HK-2 (cell line): ENCODE results near the gene DHX57.
"Not testable (repeated sequence)": the region's sequence is repeated elsewhere in the genome, so short reads cannot be mapped to it uniquely, and the experiment has no call there.

Source experiments
- DNase-seq: peaks from one replicate; pipeline ENCODE4 v3.0.0-alpha.2; 2018; ENCODE audit not compliant: unreplicated experiment

Gene DHX57

DNA sequence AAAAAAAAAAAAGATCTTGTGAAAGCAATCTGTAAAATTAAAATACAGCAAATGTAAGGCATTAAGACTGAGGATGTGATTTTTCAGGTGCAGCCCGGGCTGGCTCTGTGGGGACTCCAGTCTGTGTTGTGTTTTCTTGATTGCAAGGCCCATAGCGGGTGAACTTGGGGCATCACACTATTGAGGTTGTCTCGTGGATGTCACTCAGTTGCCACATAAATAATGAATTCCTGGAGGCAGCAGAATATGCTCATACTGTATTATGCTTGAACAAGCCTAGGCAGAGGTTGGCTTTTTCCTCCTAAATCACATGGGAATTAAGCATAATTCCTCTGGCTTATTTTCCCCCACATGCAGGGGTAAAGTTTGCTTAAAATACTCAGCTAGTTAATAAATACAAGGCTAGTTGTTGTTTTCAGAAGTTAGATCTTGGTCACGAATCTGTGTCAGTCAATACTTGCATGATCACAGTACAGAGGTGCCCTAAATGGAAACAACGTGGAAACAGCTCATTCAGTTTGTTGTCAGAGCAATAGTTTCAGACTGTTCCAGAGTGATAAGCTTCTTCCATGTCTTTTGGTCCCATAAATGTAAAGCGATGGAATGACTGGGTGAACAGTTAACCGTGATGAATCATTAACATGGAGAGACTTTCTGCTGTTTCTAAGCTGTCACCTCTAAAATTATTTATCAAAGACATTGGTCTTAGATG lies 81.3 kb downstream of the DHX57 start:
- no peak for DNase-seq

DNA sequence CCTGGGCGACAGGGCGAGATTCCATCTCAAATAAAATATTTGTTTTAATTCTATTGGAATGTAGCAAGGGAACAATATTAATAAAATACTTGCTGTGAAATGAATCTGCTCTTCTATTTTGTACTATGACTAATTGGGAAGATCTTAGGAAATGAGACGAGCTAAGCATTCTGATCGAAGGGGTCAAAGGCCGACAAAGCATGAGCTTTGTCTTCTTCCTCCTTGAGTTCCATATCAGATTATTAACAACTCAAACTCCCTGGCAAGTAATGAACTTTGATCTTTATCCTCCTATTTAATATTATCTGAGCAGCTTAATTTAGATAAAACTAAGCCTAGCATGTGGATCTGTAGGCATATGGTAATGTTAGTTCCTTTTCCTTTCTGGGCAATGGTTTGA lies 82.2 kb downstream of the DHX57 start:
- DNase-seq = no peak

DNA sequence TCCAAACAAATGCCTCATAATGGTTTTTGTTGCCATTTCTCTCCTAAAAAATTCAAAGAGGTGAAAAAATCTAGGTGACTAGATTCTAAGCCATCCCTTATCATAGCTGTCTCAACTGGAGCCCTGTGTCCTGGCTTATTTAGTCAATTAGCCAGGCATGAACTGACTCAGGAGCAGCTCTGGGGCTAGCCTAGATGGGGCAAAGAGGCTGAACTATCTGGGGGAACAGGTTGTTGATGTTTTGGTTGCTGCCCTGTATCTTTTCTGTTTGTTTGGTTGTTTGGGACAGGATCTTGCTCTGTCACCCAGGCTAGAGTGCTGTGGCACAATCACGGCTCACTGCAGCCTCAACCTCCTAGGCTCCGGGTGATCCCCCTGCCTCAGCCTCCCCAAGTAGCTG lies 83.0 kb downstream of the DHX57 start:
- DNase-seq = no peak

DNA sequence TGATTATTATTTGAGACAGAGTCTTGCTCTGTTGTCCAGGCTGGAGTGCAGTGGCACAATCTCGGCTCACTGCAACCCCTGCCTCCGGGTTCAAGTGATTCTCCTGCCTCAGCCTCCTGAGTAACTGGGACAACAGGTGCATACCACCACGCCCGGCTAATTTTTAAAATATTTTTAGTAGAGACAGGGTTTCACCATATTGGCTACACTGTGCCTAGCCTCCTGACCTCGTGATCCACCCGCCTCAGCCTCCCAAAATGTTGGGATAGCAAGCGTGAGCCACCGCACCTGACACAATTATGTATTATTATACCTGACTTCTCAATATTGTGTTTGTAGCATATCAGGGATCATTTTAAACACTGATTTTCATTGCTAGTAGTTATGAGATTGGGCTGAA lies 83.4 kb downstream of the DHX57 start:
- not testable (repeated sequence) for DNase-seq

DNA sequence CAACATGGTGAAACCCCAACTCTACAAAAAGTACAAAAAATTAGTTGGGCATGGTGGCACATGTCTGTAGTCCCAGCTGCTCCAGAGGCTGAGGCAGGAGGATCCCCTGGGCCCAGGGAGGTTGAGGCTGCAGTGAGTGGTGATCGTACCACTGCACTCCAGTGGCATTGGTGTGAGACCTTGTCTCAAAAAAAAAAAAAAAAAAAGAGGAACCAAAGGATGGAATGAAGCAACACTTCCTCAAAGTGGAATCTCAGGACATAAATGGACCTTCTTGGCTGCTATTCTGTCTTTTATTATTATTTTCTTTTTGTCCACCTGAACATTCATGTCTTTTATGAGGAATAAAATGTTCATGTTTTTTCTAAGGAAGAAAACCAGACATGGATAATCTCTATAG lies 84.0 kb downstream of the DHX57 start:
- no peak for DNase-seq

DNA sequence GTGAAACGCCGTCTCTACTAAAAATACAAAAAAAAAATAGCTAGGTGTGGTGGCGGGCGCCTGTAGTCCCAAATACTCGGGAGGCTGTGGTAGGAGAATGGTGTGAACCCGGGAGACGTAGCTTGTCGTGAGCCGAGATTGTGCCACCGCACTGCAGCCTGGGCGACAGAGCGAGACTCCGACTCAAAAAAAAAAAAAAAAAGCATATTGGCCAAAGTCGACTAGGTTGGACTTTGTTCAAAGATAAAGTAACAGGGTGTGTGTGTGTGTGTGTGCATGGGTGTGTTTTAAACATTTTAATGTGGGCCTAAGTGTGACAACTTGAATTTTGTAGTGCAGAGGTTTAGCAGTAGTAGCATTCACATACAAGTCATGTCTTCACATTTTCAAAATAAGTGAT lies 86.0 kb downstream of the DHX57 start:
- no peak for DNase-seq

DNA sequence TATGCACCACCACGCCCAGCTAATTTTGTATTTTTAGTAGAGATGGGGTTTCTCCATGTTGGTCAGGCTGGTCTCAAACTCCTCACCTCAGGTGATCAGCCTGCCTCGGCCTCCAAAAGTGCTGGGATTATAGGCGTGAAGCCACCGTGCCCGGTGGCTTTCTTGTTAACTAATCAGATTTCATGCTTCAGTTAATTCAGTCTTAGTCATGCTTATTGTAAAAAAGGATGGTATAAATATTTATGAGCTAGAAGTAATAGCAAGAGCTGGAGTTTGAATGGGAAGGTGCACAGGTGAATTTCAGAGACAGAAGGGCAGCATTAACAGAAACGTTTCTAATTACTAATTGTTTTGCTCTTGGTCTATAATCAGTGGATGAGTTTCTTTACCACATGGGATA lies 87.4 kb downstream of the DHX57 start:
- DNase-seq = no peak

DNA sequence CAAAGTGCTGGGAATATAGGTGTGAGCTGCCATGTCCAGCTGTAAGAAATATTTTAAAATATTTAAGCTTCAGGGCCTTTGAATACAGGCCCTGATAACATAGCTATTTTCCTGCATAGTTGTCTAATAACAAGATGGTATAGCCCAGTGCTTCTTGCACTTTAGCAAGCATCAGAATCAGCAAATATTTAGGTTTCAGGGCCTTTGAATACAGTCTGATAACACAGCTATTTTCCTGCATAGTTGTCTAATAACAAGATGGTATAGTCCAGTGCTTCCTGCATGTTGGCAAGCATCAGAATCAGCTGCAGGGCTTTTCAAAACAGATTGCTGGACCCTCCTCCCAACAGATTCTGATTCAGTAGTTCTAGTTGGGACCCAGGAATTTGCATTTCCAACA lies 92.1 kb downstream of the DHX57 start:
- DNase-seq = no peak

DNA sequence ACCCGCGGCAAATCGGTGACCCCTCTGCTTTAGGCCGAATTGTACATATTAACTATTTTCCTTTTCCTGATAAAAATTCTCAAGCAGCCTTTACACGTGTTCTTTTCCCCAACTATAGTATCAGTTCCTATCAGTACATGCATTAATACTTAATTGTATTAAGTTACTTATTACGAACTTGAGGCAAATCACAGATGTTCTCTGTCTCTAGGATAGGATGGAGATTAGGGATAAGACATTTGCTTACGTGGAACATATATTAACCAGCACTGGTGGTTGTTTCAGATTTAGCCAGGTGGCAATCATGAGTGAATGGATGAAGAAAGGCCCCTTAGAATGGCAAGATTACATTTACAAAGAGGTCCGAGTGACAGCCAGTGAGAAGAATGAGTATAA lies 97.0 kb downstream of the DHX57 start:
- DNase-seq = no peak

DNA sequence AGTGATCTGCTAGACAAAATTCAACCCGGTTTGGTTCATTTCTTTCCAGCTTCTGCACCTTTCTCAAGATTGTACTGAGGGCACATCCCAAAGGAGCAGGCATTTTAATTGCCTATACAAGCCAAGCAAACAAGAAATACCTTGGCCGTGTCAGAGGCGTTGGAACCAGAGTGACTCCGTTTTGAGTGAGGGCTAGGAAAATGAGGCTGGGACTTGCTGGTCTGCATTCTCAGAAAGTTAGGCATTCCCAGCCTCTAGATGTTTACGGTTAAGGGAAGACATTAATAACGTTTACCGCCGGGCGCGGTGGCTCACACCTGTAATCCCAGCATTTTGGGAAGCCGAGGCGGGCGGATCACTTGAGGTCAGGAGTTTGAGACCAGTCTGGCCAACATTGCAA lies 99.2 kb downstream of the DHX57 start:
- no peak for DNase-seq

DNA sequence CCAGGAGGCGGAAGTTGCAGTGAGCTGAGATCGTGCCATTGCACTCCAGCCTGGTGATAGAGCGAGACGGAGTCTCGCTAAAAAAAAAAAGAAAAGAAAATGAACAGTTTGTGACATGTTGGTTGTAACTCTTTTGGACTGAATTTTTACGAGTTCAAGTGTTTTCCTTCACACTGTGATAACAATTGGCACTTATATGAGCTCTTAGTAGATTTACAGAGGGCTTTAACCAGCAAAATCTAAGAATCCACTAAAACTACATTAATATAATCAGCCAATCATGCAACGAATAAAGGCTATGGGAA lies 99.9 kb downstream of the DHX57 start:
- DNase-seq = no peak

DNA sequence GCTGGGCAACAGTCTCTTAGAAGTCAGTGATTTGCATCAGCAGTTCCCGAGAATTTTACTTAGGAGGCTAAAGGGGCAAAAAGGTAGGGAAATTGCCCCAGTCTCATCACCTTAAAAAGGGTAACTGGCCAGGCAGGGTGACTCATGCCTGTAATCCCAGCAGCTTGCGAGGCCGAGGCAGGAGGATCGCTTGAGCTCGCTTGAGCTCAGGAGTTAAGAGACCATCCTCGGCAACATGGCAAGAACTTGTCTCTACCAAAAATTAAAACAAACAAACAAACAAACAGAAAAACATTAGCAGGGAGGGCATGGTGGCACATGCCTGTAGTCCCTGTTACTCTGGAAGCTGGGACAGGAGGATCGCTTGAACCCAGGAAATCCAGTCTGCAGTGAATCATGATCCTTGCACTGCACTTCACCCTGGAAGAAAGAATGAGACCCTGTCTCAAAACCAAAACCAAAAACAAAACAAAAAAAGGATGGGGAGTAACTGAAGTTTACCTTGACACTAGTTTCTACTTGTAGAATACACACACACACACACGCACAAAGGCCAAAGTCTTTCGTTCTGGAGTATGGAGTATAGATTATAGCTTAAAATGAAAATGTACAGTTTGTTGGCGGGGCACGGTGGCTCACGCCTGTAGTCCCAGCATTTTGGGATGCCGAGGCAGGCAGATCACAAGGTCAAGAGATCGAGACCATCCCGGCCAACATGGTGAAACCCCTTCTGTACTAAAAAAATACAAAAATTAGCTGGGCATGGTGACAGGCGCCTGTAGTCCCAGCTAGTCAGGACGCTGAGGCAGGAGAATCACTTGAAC lies 100.4 kb downstream of the DHX57 start:
- no peak for DNase-seq

DNA sequence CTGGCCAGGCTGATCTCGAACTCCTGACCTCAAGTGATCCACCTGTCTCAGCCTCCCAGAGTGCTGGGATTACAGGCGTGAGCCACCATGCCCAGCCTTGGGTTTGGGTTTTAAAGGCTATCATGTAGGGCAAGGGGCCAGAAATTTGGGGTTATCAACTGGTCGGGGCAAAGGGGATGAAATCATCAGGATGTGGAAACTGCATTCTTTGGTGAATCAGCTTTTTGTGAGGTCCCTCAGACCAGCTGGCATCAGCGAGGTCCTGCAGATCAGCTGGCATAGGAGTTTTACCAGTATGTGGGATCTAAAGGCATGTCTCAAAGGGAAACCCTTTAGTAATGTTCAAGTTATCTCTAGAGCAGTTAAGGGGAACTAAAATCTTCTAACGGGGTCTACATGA lies 104.1 kb downstream of the DHX57 start:
- DNase-seq = no peak

DNA sequence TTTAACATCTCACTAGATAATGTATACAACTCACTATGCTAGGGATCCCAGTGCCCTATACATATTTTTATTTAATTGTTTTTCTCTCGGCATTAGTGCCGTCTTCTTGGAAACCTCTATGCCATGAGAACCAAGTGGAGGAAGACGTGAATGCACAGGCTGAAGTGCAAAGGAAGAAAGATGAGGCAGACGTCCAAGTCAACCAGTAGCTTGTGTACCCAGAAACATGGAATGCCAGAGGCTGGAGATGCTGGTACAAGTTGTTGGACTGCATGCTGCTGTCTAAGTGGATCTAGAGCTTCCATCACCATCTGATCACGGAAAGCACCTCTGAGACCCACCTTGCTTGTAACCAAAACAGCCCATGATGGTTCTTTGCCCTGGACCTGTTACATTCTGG lies 110.2 kb downstream of the DHX57 start:
- DNase-seq = no peak

DNA sequence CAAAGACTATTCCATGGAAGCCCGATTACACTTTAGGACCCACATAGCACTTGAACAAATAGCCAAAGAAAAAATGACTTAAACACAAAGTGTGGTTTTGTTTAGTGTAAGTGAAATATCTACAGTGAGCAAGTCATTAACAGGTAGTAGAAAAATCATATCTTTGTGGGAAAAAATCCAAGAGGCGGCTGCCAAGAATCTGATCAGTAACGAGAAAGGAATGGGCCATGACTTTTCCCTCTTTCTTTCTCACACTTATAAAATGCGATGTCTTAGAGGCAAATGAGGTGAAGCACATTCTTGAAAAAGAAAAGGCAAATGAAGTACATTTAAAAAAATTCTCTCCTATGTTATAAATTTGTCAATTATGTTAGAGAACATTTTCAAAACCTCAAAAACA lies 110.6 kb downstream of the DHX57 start:
- no peak for DNase-seq

DNA sequence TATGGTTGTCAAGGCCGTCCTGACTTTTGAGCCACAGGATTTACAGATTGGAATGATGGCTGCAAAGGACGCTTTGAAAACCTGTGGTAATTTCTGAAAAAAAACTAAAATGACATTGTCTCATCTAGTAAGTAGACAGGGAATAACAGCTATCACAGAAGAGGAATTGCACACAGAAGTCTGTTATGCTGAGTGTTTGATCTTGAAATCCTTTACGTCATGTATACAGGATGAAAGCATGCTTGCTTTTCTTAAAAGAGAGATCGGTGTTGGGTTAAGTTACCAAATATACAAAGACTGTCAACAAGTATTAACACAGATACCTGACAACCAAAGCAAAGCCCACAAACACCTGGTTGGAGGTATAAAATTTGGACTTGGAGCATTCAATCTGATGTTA lies 112.0 kb downstream of the DHX57 start:
- no peak for DNase-seq

DNA sequence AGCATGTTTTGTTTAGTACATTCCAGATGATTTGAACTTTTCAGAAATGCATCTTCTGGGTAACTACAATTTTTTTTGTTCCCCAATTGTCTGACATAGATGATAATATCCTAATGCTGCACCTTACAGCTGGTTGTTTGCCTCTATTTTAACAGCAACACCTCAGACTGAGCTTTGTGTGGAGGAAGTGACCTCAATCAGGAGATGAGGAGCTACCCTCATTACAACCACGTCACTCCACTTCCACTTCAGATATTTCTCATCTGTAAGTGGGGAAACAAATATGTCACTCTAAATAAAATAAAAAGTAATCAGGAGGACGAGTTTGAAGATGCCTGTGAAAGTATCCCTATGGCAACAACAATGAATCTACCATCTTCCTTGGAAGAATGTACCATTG lies 112.5 kb downstream of the DHX57 start:
- DNase-seq = no peak

DNA sequence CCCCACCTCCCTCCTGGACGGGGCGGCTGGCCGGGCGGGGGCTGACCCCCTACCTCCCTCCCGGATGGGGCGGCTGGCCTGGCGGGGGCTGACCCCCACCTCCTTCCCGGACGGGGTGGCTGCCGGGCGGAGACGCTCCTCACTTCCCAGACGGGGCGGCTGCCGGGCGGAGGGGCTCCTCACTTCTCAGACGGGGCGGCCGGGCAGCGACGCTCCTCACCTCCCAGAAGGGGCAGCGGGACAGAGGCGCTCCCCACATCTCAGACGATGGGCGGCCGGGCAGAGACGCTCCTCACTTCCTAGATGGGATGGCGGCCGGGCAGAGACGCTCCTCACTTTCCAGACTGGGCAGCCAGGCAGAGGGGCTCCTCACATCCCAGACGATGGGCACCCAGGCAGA lies 119.8 kb downstream of the DHX57 start:
- not testable (repeated sequence) for DNase-seq

DNA sequence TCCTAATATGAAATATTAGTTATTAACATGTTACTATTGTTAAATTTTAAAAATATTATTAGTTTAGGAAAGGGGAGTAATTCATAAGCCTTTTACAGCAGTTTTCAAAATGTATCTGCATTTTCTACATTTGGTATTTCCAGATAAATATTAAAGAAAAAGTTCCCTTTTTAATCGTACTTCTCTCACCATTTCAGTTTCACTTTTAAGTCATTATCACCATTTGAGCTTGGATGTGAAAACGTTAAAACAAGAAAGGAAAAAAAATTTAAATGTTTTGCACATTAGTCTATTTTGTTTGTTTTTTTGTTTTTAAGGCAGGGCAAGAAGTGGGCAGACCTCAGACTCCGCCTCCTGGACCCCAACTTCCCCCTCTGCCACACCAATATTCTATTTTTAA lies 121.2 kb downstream of the DHX57 start:
- no peak for DNase-seq

DNA sequence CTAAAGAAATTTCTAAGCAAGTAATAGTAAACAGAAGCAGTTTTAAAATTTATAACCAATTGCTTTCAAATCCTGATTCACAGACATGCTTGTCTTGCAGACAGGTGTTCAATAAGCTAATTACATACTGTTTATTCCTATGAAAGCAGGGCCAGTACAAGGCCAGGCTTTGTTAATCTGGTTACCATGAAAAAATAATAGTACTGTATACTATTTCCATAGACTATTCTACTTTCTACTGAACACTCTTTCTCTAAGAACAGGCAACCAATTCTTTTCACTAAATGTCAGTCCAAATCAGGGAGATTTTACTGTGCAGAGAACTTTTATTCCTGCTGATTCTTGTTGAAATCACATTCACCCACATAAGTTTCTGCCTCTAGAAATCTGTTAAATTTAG lies 121.7 kb downstream of the DHX57 start:
- no peak for DNase-seq

DNA sequence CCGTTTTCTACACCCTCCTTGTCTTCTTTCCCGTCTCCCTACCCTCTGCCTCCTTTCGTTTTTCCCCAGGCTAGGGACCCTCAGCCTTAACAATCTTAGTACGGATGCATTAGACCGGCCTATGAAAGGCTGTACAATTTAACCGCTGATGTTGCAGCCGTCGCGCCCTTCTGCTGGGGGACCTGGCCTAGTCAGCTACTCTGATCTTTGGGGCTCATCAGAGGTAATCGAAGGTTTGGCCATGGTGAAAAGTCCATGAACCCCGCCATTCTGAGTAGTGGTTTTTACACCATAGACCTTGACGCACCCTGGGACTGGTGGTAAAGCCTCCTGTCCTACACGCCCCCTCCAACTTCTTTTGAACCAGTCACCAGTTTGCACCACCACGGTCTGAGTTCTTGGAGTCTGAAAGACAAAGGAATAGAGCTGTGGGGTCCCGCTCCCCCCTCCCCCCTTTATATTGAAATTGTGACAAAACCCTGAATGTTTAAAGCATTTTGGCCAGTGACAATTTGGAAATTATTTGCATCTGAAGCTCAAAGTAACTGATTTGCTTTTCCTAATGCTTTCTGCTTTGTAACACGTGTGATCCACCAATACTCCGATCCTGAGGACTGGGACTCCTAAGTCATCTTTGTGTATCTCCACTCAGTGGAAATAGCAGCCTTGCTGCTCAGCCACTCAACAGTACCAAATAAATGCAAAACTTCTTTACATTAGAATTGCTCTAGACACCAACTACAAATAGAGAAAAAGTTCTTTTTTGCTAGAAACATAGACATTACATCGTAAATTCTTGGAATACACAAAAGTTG lies 123.9 kb downstream of the DHX57 start:
- DNase-seq = no peak

DNA sequence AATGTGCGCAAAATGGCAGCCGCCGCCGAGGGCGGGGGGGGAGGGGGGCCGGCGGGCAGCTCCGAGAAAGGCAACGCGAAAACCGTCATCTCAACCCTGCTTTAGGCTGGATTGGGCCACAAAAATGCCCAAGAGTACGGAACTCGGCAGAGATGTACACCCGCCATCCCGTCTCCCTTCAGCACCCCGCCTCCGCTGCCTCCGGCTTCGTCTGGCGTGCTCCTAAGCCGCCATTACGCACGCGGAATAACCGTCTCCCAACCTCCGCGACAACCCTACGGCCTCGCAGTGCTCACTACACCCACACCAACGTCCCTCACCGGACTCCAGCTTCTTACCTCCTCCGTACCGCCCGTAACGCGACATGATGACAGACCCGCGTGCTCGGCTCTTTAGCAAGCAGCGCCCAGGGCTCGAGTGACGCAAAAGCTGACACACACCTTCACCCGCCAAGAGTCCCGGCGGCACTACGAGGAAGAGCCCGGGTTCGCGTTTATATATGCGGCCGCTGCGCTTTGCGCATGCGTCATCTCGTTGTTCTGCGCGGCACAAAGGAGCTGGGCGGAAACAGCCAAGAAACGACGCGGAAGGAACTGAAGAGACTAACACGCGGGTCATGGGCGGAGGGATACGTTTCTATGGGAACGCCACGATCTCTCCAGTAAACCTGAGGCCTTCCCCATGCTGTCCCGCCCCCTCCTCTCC lies 124.7 kb downstream of the DHX57 start, which contains the start of gene SRSF7:
Gene SRSF7, minus strand, starts transcription at position 471 of the 705 bp plus-strand sequence. Its CDS starts 105 bp downstream, at position 366.
- peak; percentile 98 for DNase-seq
